ENCODE data around the gene SCRT2. TPM values are rescaled to one million over a fixed set of nuclear protein-coding genes. Genes with fewer than 3 reads are reported as not detected.
"Not testable (repeated sequence)": the region's sequence is repeated elsewhere in the genome, so short reads cannot be mapped to it uniquely, and the experiment has no call there.

Gene SCRT2
- total RNA-seq: not detected in 2 replicates

GRCh38 chr20:675453-676314 lies at the start of gene SCRT2:
Gene SCRT2 (minus strand): TSS chr20:675802. CDS start chr20:675601, 201 bp downstream.
- no peak within 1 kb of the TSS for H3K4me3 Mint-ChIP-seq (ENCODE audit: low read depth)
- intact Hi-C loops (cut with micrococcal nuclease): no loop called here
- H3K27ac Mint-ChIP-seq: no peak within 1 kb of the TSS
- H3K9me3 Mint-ChIP-seq: no peaks in the 10 kb centered on the region
- H3K27me3 Mint-ChIP-seq (ENCODE audit: low read depth): peaks cover 57% of the 10 kb centered on the region
- DNase-seq (ENCODE audit: low spot score): peak; percentile 57
- peaks cover 2% of the 10 kb centered on the region for H3K4me1 Mint-ChIP-seq (ENCODE audit: low read depth)
- H3K36me3 Mint-ChIP-seq (ENCODE audit: low read depth): peaks cover 3% of the 10 kb centered on the region

- H3K4me3 Mint-ChIP-seq (ENCODE audit: low read depth); H3K4me1 Mint-ChIP-seq (ENCODE audit: low read depth); H3K9me3 Mint-ChIP-seq: not testable (repeated sequence)
Measured at GRCh38 chr20:724797-725196, 49.2 kb upstream of the SCRT2 start.

GRCh38 chr20:723756-724155 lies 48.2 kb upstream of the SCRT2 start:
- H3K9me3 Mint-ChIP-seq: no peaks in the 10 kb centered on the region
- no peaks in the 10 kb centered on the region for H3K4me1 Mint-ChIP-seq (ENCODE audit: low read depth)
- intact Hi-C loops (cut with micrococcal nuclease): no loop called here
- H3K4me3 Mint-ChIP-seq (ENCODE audit: low read depth): no peak overlapping the region
- peaks cover 17% of the 10 kb centered on the region for H3K27me3 Mint-ChIP-seq (ENCODE audit: low read depth)
- H3K27ac Mint-ChIP-seq: no peak overlapping the region
- DNase-seq (ENCODE audit: low spot score): no peak
- H3K36me3 Mint-ChIP-seq (ENCODE audit: low read depth): no peaks in the 10 kb centered on the region

More at GRCh38 chr20:724797-725196, 49.2 kb upstream of the SCRT2 start:
- not testable (repeated sequence) for DNase-seq (ENCODE audit: low spot score); H3K27ac Mint-ChIP-seq; H3K36me3 Mint-ChIP-seq (ENCODE audit: low read depth)
- intact Hi-C loops (cut with micrococcal nuclease): loop anchor here (5.0 kb wide), 1 partner anchor 162 kb away; no protein-coding TSS in a partner anchor
- H3K27me3 Mint-ChIP-seq (ENCODE audit: low read depth): peaks cover 26% of the 10 kb centered on the region

GRCh38 chr20:722822-723644 lies 47.4 kb upstream of the SCRT2 start:
- Mint-ChIP-seq H3K9me3 (no peaks in the 10 kb centered on the region), H3K27me3 (ENCODE audit: low read depth) (peaks cover 13% of the 10 kb centered on the region), H3K27ac (no peak overlapping the region), H3K36me3 (ENCODE audit: low read depth) (no peaks in the 10 kb centered on the region), H3K4me1 (ENCODE audit: low read depth) (no peaks in the 10 kb centered on the region), H3K4me3 (ENCODE audit: low read depth) (no peak overlapping the region)
- DNase-seq (ENCODE audit: low spot score): no peak
- intact Hi-C loops (cut with micrococcal nuclease): no loop called here

GRCh38 chr20:721876-722275 lies 46.3 kb upstream of the SCRT2 start:
- H3K27ac Mint-ChIP-seq: no peak overlapping the region
- no peaks in the 10 kb centered on the region for H3K9me3 Mint-ChIP-seq
- H3K4me3 Mint-ChIP-seq (ENCODE audit: low read depth): no peak overlapping the region
- H3K27me3 Mint-ChIP-seq (ENCODE audit: low read depth): peaks cover 9% of the 10 kb centered on the region
- no peak for DNase-seq (ENCODE audit: low spot score)
- H3K4me1 Mint-ChIP-seq (ENCODE audit: low read depth): no peaks in the 10 kb centered on the region
- no peaks in the 10 kb centered on the region for H3K36me3 Mint-ChIP-seq (ENCODE audit: low read depth)
- intact Hi-C loops (cut with micrococcal nuclease): no loop called here

GRCh38 chr20:719816-720215 lies 44.2 kb upstream of the SCRT2 start:
- H3K36me3 Mint-ChIP-seq (ENCODE audit: low read depth): no peaks in the 10 kb centered on the region
- H3K27ac Mint-ChIP-seq: no peak overlapping the region
- no peaks in the 10 kb centered on the region for H3K9me3 Mint-ChIP-seq
- H3K4me1 Mint-ChIP-seq (ENCODE audit: low read depth): no peaks in the 10 kb centered on the region
- intact Hi-C loops (cut with micrococcal nuclease): no loop called here
- H3K4me3 Mint-ChIP-seq (ENCODE audit: low read depth): no peak overlapping the region
- no peaks in the 10 kb centered on the region for H3K27me3 Mint-ChIP-seq (ENCODE audit: low read depth)
- DNase-seq (ENCODE audit: low spot score): no peak

- Mint-ChIP-seq H3K27ac (no peak overlapping the region), H3K4me1 (ENCODE audit: low read depth) (no peaks in the 10 kb centered on the region), H3K9me3 (no peaks in the 10 kb centered on the region), H3K4me3 (ENCODE audit: low read depth) (no peak overlapping the region), H3K36me3 (ENCODE audit: low read depth) (no peaks in the 10 kb centered on the region), H3K27me3 (ENCODE audit: low read depth) (no peaks in the 10 kb centered on the region)
- intact Hi-C loops (cut with micrococcal nuclease): no loop called here
- no peak for DNase-seq (ENCODE audit: low spot score)
Measured at GRCh38 chr20:719068-719467, 43.5 kb upstream of the SCRT2 start.

- H3K27ac Mint-ChIP-seq: no peak overlapping the region
- H3K36me3 Mint-ChIP-seq (ENCODE audit: low read depth): no peaks in the 10 kb centered on the region
- H3K27me3 Mint-ChIP-seq (ENCODE audit: low read depth): peaks cover 2% of the 10 kb centered on the region
- H3K4me3 Mint-ChIP-seq (ENCODE audit: low read depth): no peak overlapping the region
- no peaks in the 10 kb centered on the region for H3K4me1 Mint-ChIP-seq (ENCODE audit: low read depth)
- intact Hi-C loops (cut with micrococcal nuclease): no loop called here
- DNase-seq (ENCODE audit: low spot score): no peak
- H3K9me3 Mint-ChIP-seq: no peaks in the 10 kb centered on the region
Measured at GRCh38 chr20:717832-718231, 42.2 kb upstream of the SCRT2 start.

- Mint-ChIP-seq H3K9me3 (no peaks in the 10 kb centered on the region), H3K27ac (no peak overlapping the region), H3K4me3 (ENCODE audit: low read depth) (no peak overlapping the region), H3K27me3 (ENCODE audit: low read depth) (peaks cover 2% of the 10 kb centered on the region), H3K36me3 (ENCODE audit: low read depth) (no peaks in the 10 kb centered on the region), H3K4me1 (ENCODE audit: low read depth) (no peaks in the 10 kb centered on the region)
- intact Hi-C loops (cut with micrococcal nuclease): no loop called here
- no peak for DNase-seq (ENCODE audit: low spot score)
Measured at GRCh38 chr20:717271-717670, 41.7 kb upstream of the SCRT2 start.

- no peak overlapping the region for H3K4me3 Mint-ChIP-seq (ENCODE audit: low read depth)
- peaks cover under 1% of the 10 kb centered on the region for H3K9me3 Mint-ChIP-seq
- H3K27me3 Mint-ChIP-seq (ENCODE audit: low read depth): peaks cover 16% of the 10 kb centered on the region
- H3K27ac Mint-ChIP-seq: no peak overlapping the region
- H3K4me1 Mint-ChIP-seq (ENCODE audit: low read depth): no peaks in the 10 kb centered on the region
- H3K36me3 Mint-ChIP-seq (ENCODE audit: low read depth): no peaks in the 10 kb centered on the region
- intact Hi-C loops (cut with micrococcal nuclease): no loop called here
- no peak for DNase-seq (ENCODE audit: low spot score)
Measured at GRCh38 chr20:714453-714852, 38.9 kb upstream of the SCRT2 start.

GRCh38 chr20:711576-711975 lies 36.0 kb upstream of the SCRT2 start:
- intact Hi-C loops (cut with micrococcal nuclease): no loop called here
- Mint-ChIP-seq H3K4me1 (ENCODE audit: low read depth) (no peaks in the 10 kb centered on the region), H3K4me3 (ENCODE audit: low read depth) (no peak overlapping the region), H3K27me3 (ENCODE audit: low read depth) (peaks cover 27% of the 10 kb centered on the region), H3K9me3 (peaks cover 7% of the 10 kb centered on the region), H3K27ac (no peak overlapping the region), H3K36me3 (ENCODE audit: low read depth) (no peaks in the 10 kb centered on the region)
- DNase-seq (ENCODE audit: low spot score): no peak

GRCh38 chr20:710780-711450 lies 35.3 kb upstream of the SCRT2 start:
- H3K36me3 Mint-ChIP-seq (ENCODE audit: low read depth): no peaks in the 10 kb centered on the region
- no peak overlapping the region for H3K4me3 Mint-ChIP-seq (ENCODE audit: low read depth)
- intact Hi-C loops (cut with micrococcal nuclease): no loop called here

More at GRCh38 chr20:710780-711450, 35.3 kb upstream of the SCRT2 start:
- no peak for DNase-seq (ENCODE audit: low spot score)
- Mint-ChIP-seq H3K27me3 (ENCODE audit: low read depth) (peaks cover 28% of the 10 kb centered on the region), H3K27ac (no peak overlapping the region), H3K4me1 (ENCODE audit: low read depth) (no peaks in the 10 kb centered on the region), H3K9me3 (peaks cover 7% of the 10 kb centered on the region)
